Measurements from ENCODE around the gene CNOT4.

The CNOT4 gene

GRCh38 chr7:135391514-135391913 lies 118.4 kb downstream of the CNOT4 start:
- DNase-seq = no peak

GRCh38 chr7:135390829-135391228 lies 119.1 kb downstream of the CNOT4 start:
- DNase-seq = no peak

- no peak for DNase-seq
Observed at GRCh38 chr7:135389971-135390370, 119.9 kb downstream of the CNOT4 start.

- no peak for DNase-seq
Observed at GRCh38 chr7:135388616-135389015, 121.3 kb downstream of the CNOT4 start.

GRCh38 chr7:135386776-135387175 lies 123.1 kb downstream of the CNOT4 start:
- DNase-seq = no peak

GRCh38 chr7:135386181-135386580 lies 123.7 kb downstream of the CNOT4 start:
- DNase-seq = no peak

- DNase-seq = no peak
Observed at GRCh38 chr7:135385209-135385608, 124.7 kb downstream of the CNOT4 start.

GRCh38 chr7:135383525-135384175 lies 126.3 kb downstream of the CNOT4 start:
- no peak for DNase-seq

- DNase-seq = no peak
Observed at GRCh38 chr7:135382173-135382572, 127.7 kb downstream of the CNOT4 start.

GRCh38 chr7:135381369-135381768 lies 128.5 kb downstream of the CNOT4 start:
- DNase-seq = no peak

- no peak for DNase-seq
Observed at GRCh38 chr7:135380351-135380750, 129.6 kb downstream of the CNOT4 start.

- no peak for DNase-seq
Observed at GRCh38 chr7:135377171-135377570, 132.7 kb downstream of the CNOT4 start.

GRCh38 chr7:135375908-135376699 lies 133.8 kb downstream of the CNOT4 start:
- DNase-seq = no peak

GRCh38 chr7:135374736-135375135 lies 135.2 kb downstream of the CNOT4 start:
- no peak for DNase-seq

- DNase-seq = no peak
Observed at GRCh38 chr7:135372222-135372621, 137.7 kb downstream of the CNOT4 start.

- no peak for DNase-seq
Observed at GRCh38 chr7:135370656-135371055, 139.2 kb downstream of the CNOT4 start.

- no peak for DNase-seq
Observed at GRCh38 chr7:135369405-135369804, 140.5 kb downstream of the CNOT4 start.

- no peak for DNase-seq
Observed at GRCh38 chr7:135368416-135369186, 141.3 kb downstream of the CNOT4 start.

GRCh38 chr7:135366843-135367508 lies 142.9 kb downstream of the CNOT4 start:
- DNase-seq = no peak

GRCh38 chr7:135365721-135366120 lies 144.2 kb downstream of the CNOT4 start:
- no peak for DNase-seq

- DNase-seq = no peak
Observed at GRCh38 chr7:135364206-135364605, 145.7 kb downstream of the CNOT4 start.

GRCh38 chr7:135362871-135363270 lies 147.0 kb downstream of the CNOT4 start:
- no peak for DNase-seq

- DNase-seq = no peak
Observed at GRCh38 chr7:135361788-135362187, 148.1 kb downstream of the CNOT4 start.
